Measurements from ENCODE around the gene TSHZ2.
"Not testable (repeated sequence)": the region's sequence is repeated elsewhere in the genome, so short reads cannot be mapped to it uniquely, and the experiment has no call there.

TSHZ2 gene

DNA sequence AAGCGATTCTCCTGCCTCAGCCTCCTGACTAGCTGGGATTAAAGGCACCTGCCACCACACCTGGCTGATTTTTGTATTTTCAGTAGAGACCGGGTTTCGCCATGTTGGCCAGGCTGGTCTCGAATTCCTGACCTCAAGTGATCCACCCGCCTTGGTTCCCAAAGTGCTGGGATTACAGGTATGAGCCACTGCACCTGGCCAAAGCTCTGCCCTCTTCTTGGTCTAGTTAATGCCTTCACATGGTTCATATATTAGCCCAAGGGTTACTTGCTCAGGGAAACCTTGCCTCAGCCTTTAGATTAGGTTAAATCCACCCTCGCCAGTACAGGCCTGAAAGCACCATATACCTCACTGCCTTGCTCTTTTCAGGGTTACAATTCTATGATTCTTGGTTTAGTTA lies 26.1 kb downstream of the TSHZ2 start:
- no peak for DNase-seq (ENCODE audit: low spot score)

DNA sequence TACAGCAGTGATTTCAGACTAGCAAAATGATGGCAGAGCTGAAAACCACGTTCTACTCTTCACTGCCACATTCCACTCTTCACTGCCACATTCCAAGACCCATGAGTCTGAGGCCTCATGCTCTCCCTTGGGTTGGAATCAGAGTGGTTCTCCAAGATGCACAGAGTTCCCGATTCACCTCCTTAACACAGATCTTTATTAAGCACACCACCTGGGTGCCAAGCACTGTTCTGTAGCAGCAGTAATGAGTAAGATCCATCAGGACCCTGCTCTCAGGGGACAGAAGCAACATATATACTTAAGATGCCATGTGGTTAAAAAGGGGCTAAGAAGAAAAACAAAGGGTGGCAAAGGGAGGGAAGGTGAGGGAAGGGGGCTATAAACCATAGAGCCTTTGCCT lies 26.9 kb downstream of the TSHZ2 start:
- no peak for DNase-seq (ENCODE audit: low spot score)

DNA sequence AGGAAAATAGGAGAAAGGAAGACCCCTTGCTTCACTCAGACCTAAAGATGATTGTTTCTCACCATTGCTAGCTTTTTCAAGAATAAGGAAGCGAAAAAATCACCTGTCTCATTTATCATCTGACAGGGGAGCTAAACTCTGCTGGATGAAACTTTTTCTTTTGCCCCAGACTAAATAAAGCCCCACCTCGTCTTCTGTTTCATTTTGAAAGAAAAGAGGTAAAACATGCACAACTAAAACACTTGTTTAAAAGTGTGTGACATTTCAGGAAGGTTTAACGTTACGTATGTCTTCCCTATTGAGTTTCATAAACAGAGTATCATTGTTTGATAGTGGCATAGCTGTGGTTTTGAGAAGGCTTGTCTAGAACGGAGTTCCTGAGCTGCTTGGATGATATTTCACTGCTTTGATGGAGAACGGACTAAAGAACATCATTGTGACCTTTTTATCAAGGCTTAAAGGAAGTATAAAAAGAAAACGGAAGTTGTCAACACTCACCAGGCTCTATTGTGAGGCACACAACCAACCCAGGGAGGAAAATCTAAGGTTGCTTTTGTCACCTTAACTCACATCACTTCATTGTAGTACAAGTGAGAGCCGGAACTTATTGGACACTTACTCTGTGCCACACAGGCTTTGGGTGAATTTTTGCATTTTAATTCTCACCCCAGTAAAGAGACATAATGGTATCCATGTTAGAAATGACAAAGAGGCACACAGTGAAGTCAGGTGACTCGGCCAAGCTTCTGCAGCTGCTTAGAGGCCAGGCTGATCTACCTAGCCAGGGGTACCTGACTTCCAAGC lies 29.5 kb downstream of the TSHZ2 start:
- DNase-seq (ENCODE audit: low spot score): peak; percentile 49

DNA sequence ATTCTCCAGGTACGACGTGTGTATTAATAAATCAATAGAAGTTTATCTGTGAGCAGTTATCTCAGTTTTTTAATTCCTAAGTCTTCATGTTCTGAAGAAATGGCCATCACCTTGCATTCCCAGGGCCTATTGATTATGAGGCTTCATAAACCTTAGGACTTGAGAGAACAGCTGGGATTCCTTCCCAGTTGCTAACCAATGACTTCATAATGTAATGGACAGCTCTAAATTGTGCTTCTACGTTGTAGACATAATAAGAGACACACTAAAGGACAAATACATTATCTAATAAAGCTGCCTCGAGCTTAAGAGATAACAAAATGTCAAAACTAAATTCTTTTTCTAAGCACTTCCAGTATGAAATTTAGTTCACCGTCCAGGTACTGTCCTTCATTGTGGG lies 30.6 kb downstream of the TSHZ2 start:
- DNase-seq (ENCODE audit: low spot score): no peak

DNA sequence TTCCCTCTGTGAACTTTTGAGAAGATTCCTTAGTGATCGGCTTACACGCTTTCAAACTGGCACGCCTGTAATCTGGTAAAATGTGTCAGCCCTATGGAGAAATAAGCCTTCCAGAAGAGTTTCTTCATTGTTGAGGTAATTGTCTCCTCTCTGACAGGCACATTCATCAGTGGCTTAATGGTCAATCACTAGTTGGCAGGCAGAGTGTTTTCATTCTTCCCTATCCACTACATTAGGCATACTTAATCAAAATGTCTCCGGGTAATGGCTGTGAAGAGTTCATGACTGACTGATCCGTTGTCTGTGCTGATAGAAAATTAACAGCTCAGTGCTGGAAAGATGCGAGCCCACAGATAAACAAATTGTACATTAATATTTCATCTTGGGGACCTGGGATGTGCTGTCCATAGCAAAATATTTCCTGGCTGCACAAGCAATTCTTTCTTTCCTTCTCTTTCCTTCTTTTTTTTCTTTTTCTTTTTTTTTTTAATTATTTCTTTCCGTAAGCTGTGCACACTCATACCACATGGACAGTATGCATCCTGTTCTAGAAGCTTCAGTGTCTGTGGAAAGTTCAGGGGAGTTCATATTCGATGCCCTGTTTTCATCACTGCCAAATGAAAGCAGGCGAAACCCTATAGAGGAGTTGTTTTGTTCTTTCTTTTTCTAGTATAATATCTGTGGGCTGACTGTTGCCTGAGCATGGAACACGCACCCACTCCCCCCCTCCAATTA lies 31.4 kb downstream of the TSHZ2 start:
- no peak for DNase-seq (ENCODE audit: low spot score)

DNA sequence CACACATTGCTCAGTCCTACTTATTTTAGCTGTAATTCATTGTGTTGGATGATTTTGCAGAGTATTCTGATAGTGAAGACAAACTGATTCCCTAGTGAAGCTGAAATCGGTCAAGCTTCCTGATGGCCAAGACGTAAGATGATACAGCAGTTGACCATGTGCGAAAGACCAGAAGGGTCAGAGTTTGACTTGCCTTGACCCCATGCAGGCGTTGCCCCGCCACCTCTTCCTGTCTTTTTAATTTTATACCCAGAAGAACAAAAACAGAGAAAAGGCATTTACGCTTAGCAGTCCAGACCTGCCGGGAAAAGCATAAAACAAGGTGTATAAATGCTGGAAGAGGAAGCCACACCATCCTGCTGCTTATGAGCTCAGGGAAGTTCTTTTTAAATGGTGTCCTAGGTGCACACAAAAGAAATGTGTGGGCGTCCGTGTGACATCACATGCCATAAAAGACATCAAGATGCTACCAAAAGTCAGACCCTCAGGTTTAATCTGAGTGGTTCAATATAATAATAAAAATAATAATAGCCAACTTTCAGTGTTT lies 32.2 kb downstream of the TSHZ2 start:
- DNase-seq (ENCODE audit: low spot score): no peak

DNA sequence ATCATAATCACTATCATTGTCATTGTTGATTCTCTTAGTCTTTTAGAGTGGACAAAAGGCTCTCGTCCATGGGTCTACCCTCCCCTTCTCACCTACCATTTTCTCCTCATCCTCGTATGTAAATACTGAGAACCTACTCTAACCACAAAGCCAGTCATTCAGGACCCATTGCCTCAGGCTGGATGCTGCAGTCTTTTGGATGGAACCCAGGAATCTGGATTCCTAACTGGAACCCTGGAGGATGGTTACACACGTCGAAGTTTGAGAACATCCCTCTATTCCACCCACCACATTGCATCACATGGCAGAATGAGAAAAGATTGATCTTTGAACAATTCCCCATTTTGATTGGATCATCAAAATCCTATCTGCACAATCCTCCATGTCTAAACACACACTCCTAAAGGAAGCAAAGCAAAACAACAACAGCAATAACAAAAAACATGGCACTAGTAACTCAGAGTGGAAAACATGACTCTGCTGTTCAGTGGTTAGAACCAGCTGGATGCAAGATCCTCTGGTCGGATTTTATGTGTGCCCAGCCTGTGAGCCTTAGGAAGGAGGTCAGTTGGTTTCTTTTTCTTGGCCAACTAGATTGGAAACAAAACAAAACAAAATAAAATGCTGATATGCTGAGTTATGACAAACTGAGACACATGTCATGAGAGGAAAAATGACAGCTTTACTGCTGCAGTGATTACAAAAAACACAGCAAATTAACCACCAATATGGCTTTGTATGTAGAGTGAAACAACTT lies 38.0 kb downstream of the TSHZ2 start:
- no peak for DNase-seq (ENCODE audit: low spot score)

DNA sequence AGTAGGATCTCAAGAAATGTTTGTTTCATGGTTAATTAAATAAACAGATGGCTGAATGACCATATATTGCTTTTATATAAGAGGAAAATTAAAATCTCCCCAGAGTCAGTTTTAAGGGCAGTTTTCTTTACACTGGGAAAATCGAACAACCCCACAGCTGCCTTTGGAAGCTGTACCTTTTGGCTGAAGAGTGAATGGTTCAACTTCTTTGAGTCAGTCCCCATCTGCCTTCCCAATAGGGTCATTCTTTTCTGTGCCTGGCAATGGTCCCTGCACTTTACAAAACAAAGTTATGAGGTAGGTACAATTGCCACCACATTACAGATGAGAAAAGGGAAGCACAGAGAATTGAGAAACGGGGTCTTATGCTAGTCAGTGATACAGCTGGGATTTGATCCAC lies 39.5 kb downstream of the TSHZ2 start:
- no peak for DNase-seq (ENCODE audit: low spot score)

DNA sequence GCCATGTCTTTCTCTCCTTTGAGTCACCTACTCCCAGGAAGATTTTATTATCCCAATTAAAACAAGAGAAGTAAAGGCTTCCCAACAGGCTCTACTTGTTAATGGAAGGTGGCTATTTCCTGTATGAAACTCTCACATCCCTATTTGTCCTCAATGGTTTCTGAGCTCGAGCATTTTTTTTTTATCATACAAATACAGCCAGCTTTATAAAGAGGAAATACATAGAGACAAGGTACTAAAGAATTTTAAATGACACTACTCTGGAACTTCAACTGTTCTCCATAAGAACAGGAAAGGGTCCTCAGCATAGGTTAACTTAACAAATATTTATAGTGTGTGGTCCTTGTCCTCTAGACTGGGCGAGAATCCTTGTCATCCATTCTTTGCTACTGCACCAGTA lies 41.0 kb downstream of the TSHZ2 start:
- DNase-seq (ENCODE audit: low spot score): no peak

DNA sequence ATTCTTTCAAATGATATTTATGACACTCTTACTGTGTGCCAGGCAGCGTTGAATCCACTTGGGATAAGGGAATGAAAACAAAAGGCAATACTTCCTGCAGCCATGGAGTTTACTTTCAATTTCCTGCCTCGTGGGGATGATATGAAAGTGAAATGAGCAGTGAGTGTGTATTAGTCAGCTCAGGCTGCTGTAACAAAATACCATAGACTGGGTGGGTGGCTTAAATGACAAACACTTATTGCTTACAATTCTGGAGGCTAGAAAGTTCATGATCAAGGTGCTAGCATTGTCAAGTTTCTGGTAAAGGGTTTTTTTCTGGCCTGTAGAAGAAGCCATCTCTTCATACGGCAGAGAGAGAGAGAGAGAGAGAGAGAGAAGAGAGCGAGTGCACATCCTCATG lies 41.7 kb downstream of the TSHZ2 start:
- DNase-seq (ENCODE audit: low spot score): no peak

DNA sequence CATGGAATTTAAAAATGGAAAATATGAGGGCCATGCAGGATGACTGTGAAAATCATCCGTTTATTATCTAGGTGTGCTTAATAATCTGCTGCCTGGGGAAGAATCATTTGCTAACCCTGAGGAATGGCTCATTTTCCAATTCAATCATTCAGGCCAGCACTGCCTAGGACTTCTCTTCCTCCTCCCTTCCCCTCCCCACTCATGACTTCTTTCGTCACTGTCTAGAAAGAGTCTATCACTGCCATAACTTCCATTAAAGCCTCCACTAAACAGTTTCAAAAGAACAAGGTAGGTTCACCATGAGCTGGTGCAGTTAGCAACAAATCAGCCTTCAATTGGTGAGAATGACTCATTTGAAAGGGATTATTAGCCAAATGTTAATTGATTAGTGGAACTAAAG lies 43.9 kb downstream of the TSHZ2 start:
- DNase-seq (ENCODE audit: low spot score): no peak

DNA sequence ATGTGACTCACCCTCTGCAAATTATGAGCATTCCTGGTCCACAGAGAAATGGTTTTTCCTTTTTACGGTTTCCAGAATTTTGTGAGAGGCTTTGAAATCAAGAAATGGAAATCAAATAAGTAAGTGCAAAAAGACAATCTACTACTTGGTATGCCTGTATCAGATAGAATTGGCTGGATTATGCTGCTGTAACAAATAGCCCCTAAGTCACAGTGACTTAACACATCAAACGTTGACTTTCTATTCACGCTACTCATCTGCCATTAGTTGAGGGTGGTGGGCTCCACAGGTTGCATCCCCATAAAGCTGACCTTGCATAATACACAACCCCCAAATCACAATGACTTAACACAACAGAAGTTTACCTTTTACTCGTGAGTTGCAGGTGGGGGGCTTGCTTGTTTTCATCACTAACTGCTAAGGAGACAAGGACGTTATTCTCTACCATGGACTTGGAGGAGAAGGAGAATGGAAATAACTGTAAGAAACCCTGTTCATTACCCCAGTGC lies 44.4 kb downstream of the TSHZ2 start:
- no peak for DNase-seq (ENCODE audit: low spot score)

DNA sequence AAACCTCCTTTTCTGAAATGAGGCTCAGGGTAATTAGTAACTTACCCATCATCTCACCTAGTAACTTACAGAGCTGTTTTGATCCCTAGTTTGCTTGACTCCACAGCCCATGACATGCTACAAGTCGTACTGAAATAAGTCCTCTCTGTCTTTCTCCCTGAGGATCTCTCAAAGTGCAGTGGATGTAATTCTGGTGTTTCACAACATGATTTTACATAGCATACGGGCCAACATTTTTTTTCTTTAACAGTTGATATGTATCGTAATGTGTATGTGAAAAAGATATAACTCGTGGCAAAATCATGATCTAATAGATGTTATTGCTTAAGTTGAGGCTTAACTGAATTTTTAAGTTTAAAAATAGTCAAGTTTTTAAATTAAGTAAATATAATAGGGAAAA lies 45.0 kb downstream of the TSHZ2 start:
- DNase-seq (ENCODE audit: low spot score): no peak

DNA sequence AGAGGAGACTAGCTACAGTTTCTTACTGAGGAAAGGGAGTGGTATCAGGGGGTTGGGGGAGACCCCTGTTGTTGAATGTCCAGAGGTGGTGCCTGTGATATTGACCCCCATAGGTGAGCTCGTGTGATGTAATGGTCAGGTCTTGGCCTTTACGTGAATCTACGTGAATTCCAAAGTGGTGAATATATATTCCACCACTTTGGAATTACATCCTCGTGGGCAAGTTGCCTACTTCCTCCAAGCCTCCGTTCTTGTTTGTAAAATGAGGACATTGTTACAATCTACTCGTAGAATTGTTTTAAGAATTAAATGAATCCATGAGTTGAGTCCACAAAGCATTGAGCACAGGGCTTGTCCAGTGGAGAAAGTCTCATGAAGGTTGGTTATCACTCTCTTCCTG lies 47.3 kb downstream of the TSHZ2 start:
- DNase-seq (ENCODE audit: low spot score): no peak

DNA sequence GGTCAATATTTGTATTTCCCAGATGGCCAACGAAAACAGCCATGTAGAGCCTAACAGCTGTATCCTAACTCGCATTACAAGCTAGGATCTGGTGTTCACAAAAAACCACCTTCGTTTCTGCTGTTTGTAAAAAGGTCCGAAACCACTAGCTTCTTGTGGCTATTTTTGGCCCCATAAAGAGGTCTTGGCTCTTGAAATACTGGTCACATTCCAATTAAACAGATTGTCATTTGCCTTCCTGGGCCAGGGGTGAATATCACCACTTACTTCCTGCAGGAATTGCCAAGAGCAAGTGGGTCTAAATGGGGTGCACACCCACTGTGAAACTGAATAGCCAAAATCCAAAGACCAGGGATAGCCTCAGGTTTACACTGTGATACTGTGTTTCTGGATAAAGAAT lies 48.2 kb downstream of the TSHZ2 start:
- no peak for DNase-seq (ENCODE audit: low spot score)

DNA sequence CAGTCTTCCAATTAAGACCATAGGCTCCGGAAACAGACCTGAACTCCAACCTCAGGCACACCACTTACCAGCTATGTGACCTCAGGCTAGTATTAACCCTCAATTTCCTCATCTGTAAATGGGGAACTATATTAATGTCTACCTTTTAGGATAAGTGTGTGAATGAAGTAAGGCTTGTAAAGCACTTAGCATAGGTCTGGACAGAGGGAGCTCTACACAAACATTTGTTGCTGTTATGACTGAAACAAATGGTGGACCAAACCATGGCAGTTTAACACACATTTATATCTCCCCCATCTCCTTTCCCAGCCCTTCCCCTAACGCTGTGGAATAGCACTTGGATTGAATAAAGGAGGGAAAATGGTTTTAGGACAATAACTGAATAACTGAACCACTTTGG lies 48.7 kb downstream of the TSHZ2 start:
- no peak for DNase-seq (ENCODE audit: low spot score)

DNA sequence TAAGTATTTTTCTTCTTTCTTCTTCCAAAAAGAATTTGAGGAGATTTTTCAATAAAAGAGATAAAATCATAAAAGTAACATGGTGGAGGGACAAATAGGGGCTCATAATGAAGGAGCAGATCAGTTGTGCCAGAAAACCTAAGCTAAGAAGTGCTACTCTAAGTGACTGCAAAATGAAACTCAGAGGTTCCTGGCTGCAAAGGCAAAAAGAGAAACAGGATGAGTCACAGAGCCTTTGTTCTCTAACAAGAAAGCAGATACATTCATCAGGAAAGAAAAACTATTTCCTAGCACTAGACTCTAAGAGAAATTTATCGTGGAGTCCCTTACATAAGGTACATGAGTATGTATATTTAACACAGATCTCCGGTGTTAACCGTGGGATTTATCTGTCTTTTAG lies 49.8 kb downstream of the TSHZ2 start:
- peak; percentile 28 for DNase-seq (ENCODE audit: low spot score)

DNA sequence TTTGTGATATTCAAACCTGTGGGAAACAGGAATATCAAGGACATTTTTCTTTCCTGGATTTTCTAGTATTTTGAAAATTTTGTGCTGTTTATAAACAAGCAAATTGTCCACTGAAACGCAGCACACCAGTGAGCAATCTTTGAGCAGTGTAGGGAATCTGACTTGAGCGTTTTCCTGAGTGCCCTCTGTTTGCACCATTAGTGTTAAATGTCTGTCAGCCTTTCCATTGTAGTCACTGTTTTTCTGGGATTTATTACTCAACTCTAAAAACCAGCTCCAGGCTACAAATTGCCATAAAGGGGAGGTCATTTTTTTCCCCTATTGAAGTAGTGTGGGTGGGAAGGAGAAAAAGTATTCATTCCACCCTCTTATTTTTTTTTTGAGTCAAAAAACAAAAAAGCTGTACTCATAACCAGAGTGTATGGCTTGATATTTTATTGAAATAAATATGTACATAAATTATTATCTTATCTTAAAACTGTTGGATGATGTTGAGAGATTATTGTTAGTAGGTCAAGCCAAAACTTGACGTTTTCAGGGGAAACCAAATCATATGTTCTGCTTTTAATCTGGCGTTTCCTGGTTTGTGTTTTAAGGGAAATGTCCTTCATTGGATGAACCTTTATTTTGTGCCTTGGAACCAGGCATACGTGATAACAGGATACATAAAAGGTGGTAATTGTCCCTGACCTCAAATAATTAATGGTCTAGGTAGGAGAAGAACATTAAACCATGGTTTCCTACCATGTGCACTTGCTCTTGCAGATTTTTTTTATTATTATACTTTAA lies 51.8 kb downstream of the TSHZ2 start:
- no peak for DNase-seq (ENCODE audit: low spot score)

DNA sequence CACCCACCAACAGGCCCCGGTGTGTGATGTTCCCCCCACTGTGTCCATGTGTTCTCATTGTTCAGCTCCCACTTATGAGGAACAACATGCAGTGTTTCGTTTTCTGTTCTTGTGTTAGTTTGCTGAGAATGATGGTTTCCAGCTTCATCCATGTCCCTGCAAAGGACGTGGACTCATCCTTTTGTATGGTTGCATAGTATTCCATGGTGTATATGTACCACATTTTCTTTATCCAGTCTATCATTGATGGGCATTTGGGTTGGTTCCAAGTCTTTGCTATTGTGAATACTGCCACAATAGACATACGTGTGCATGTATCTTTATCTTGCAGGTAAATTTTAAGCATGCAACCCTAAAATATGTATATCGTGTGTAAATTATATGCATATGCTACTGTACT lies 52.5 kb downstream of the TSHZ2 start:
- DNase-seq (ENCODE audit: low spot score): not testable (repeated sequence)

DNA sequence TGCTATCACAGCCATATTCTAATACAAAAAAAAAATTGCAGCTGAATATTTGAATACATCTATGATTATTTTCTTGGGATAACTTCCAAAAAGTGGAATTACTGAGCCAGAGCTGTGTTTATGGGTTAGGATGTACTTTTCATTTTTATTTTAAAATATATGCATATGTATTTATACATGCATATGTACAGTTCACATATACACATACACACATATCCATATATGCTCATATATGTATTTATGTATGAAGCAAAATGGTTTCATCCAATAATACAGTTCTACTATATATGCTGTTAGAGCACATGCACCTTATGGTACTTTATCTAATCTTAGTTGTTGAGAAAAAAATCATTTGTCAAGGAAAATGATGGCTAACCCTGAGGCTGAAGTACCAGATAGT lies 54.9 kb downstream of the TSHZ2 start:
- no peak for DNase-seq (ENCODE audit: low spot score)

DNA sequence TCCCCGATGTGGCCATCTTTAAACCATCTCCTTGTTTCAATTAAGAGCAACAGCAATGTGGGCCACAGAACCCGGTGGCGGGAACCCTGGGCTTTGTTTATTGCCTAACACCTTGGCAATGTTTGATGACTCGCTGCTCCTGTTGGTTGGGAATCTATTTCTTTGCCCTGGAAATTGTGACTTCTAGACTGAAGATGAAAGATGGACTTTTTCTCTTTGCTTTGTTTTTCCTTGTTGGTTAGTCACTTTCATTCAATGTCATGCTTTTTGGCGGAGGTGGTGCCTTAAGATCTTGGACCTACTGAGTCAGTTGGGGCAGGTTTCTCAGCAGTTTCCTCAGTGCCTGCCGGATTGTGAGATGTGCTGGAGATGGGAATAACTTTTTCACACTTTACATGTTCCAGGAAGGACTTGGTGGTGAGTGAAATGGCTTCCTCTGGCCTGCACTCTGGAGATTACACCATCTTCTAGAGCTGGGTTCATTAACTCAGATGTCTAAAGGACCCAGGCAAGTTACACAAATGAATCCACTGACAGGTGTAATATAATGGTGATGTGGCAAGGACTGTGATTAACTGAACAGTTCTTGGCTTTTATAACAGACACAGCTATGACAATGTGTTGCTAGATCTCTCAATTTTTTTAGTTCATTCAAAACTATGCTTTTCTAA lies 56.3 kb downstream of the TSHZ2 start:
- DNase-seq (ENCODE audit: low spot score): no peak
